Retinal pigment epithelial cell (primary cell): ENCODE results near the gene CLSTN2.

Experiments
- DNase-seq: peaks from one replicate; pipeline ENCODE4 v3.0.0-alpha.2; 2010; ENCODE audit warnings: low read depth
- H3K4me3 ChIP-seq: 2 replicates; pipeline ENCODE4 v1.5.1; 2011; ENCODE audit warnings: mild to moderate bottlenecking, low read length, control low read depth, moderate library complexity
- CTCF ChIP-seq: conservative IDR thresholded peaks from 2 replicates; pipeline ENCODE4 v1.5.1; 2011; ENCODE audit warnings: low read depth, low read length, control low read depth, inconsistent platforms

The CLSTN2 gene

DNA sequence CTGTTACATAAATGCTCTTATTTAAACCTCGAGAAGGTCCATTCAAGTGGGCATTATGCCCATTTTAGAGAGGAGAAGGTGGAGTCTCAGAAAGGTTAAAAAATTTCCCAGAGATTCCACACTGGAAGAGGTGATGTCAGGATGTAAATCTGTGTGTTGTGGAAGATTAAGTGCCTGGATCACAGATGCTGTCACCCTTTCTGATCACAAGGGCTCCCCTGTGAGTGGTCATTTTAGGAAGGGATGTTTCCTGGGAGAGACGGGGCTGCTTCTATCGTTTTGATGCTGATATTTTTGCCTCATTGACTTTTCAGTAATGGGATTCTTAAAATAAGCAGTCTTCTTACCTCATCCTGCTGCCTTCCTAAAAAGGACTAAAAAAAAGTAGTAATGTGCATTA lies 132.5 kb downstream of the CLSTN2 start:
- H3K4me3 ChIP-seq: no peak overlapping the region
- DNase-seq: no peak
- no peak for TF ChIP-seq CTCF

GRCh38 chr3:140068494-140069017 lies 133.6 kb downstream of the CLSTN2 start:
- TF ChIP-seq CTCF: no peak
- no peak overlapping the region for H3K4me3 ChIP-seq
- DNase-seq: no peak

- no peak for TF ChIP-seq CTCF
- no peak for DNase-seq
- no peak overlapping the region for H3K4me3 ChIP-seq
These were observed 138.5 kb downstream of the CLSTN2 start for GRCh38 chr3:140073278-140074045.

GRCh38 chr3:140076552-140076951 lies 141.6 kb downstream of the CLSTN2 start:
- no peak overlapping the region for H3K4me3 ChIP-seq
- no peak for TF ChIP-seq CTCF
- no peak for DNase-seq

DNA sequence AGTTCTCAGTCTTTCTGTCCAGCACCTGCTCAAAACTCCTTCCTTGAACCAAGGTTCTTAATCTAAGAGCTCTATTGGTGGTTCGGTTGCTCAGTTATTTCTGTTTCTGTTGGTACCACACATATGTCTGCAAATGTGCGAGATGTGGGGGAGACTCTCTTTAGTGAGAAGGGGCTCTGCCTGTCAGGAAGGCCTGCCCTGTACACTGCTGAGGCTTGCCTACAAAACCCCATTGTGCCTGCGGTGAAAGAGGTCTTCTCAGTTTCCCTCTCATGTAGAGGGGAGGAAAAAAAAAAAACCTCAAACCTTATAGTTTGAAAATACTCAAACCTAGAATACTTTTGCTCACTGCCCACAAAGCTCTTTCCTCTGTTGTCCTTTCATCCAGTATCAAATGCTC lies 142.4 kb downstream of the CLSTN2 start:
- DNase-seq: no peak
- no peak overlapping the region for H3K4me3 ChIP-seq
- TF ChIP-seq CTCF: no peak

- DNase-seq: no peak
- no peak overlapping the region for H3K4me3 ChIP-seq
- TF ChIP-seq CTCF: no peak
These were observed 143.4 kb downstream of the CLSTN2 start for GRCh38 chr3:140078343-140078742.

- TF ChIP-seq CTCF: no peak
- no peak overlapping the region for H3K4me3 ChIP-seq
- no peak for DNase-seq
These were observed 144.0 kb downstream of the CLSTN2 start for GRCh38 chr3:140078940-140079339.
